ENCODE data around the gene TTC16.

- TF ChIP-seq CTCF (IDR thresholded peaks at IDR 0.05), result no peak
- TF ChIP-seq POLR2A (IDR thresholded peaks at IDR 0.05), result no peak
These were observed 43.0 kb downstream of the TTC16 start for GRCh38 chr9:127758843-127759242.

All from suprapubic skin (tissue), 3 donors.